ENCODE measurements around the gene TIMM44.

DNA sequence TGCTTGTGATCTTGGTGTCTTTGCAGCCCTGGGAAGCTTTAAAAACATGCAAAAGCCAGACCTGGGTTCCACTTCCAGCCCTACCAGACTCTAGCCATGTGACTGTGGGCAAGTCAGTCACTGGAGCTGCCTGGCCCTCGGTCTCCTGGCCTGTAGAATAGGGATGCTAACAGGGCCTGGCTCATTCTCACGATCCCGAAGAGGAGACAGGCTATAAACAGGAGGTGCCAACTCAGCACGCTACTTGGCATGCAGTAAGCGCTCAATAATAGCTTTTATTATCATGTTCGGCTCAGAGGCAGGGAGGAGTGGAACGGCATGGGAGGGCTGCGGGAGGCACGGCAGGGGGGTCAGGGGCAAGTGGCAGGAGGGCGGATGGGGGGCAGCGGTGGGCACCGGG, 19.2 kb downstream of the TIMM44 start:
- TF ChIP-seq, protein P1, sequence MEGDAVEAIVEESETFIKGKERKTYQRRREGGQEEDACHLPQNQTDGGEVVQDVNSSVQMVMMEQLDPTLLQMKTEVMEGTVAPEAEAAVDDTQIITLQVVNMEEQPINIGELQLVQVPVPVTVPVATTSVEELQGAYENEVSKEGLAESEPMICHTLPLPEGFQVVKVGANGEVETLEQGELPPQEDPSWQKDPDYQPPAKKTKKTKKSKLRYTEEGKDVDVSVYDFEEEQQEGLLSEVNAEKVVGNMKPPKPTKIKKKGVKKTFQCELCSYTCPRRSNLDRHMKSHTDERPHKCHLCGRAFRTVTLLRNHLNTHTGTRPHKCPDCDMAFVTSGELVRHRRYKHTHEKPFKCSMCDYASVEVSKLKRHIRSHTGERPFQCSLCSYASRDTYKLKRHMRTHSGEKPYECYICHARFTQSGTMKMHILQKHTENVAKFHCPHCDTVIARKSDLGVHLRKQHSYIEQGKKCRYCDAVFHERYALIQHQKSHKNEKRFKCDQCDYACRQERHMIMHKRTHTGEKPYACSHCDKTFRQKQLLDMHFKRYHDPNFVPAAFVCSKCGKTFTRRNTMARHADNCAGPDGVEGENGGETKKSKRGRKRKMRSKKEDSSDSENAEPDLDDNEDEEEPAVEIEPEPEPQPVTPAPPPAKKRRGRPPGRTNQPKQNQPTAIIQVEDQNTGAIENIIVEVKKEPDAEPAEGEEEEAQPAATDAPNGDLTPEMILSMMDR (IDR thresholded peaks at IDR 0.05) = no peak
- TF ChIP-seq POLR2A (IDR thresholded peaks at IDR 0.05) = no peak
